NCI-H510A treated with DMSO at 0.1 percent for 48 hours (cell line): Measurements from ENCODE around the gene C11orf21.

Experiments used
- DNase-seq: peaks from one replicate; lab custom pipeline; 2025; lab: John Stamatoyannopoulos, UW

Gene C11orf21

DNA sequence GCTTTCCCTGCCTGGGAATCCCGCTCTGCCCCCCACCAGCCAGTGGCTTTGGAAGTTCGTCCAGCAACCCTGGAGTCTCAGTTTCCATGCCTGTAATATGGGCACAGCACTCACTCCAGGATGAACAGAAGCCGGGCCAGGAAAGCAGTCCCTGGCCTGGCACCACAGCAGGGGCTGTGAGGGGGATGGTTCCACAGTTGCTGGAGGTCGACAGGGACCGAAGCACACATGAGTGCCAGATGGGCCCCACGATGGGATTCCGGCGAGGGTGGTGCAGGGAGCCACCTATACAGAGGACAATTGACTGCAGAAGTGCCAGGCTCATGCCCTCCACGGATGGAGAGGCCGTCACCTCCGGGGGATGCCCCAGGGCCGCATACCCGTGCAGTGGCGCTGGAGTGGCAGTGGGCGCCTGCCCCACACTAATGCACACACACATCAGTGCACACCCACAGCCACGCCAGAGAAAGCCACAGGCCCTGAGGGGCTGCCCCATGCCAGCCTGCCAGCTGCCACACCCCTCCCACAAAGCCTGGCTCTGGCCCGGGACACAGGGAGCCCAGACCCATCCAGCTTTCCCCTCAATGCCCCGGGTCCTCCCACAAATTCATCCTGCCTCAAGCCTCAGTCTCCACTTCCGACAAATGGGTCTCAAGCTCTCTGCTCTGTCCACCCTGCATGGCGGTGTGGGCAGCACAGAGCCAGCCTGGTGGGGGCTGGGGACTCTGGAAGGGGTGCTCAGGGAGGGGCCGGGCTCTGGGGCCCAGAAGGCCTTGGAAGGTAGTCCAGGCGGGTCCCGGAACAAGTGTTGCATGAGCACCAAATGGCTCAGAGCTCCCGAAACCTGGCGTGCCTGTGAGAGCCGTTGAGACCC lies 41.0 kb downstream of the C11orf21 start:
- no peak for DNase-seq

DNA sequence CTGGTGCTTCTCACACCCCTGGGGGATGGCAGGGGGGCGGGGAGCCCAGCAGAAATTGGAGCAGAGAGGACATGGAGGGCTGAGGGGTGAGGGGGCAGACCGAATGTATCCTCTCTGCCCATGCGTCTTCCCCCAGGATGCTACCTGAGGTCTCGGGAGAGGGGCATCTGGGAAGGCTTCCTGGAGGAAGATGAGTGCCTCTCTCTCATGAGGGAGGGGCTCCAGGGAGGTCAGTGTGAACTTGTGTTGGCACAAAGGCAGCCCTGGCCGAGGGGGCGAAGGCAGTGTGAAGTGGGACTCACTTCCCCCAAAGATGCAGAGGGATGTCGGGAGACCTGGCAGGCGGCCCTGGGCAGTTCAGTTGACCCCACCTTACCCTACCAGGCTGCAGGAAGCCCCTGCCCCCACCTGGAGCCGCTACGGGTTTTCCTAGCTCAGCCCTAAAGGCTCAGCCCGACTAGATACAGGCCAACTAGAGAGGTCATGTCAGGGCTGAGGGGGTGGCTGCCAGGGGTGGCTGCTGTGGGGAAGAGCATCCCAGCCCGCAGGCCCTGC lies 41.7 kb downstream of the C11orf21 start:
- no peak for DNase-seq

DNA sequence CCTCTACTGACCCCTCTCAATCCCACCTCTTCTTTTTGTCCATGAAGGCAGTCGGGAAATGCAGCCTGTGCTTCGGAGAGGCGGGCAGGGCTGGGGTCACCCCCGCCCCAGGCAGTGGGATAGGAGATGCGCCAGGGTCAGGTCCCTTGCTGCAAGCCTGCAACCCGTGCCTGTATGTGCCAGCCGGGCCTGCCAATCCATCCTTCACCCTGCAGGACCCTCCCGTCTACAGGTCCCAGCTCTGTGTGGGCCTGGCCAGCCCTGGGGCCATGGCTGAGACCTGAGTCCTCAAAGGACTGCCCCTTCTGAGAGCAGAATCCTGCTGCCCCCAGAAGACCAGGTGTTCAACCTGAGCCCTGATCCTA lies 42.3 kb downstream of the C11orf21 start:
- no peak for DNase-seq

DNA sequence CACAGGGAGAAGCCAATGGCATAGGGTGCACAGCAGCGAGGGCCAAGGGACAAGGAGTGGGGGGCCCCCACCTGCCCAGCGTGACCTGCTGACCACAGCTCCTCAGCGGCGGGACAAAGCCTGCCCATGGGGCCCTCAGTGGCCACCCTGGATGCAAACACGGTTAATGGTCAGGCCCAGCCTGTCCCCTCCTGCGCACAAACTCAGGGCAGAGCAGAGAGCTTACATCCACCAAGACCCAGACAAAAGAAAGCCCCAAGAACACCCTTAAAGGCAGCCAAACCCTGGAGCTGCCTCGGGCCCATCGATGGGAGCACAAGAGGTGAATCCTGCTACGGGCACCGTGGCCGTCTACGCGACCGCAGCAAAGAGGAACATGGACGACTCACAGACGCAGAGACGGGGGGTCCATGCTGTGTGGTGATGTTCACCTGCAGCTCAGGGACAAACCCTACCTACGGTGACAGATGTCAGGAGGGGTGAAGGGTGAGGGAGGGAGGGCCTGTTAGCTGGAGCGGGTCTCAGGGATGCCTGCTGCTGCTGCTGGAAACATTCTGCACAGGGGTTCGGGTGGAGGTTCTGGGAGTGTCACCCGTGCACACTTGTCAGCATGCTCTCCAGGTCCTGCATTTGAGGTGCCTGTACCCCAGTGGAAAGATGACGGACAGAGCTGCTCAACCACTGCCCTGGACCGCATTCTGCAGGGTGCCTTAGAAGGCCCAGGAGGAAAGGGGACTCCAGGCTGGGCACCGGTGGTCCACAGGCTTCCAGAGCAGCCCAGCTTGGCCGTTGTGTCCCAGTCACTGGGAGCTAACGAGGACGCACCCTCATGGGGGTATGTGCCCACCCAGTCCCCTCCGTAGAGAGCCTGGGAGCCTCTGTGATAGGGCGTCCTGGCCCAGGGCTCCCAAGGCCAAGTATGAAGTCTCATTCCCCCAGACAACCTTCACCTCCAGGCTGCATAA lies 42.9 kb downstream of the C11orf21 start:
- no peak for DNase-seq

DNA sequence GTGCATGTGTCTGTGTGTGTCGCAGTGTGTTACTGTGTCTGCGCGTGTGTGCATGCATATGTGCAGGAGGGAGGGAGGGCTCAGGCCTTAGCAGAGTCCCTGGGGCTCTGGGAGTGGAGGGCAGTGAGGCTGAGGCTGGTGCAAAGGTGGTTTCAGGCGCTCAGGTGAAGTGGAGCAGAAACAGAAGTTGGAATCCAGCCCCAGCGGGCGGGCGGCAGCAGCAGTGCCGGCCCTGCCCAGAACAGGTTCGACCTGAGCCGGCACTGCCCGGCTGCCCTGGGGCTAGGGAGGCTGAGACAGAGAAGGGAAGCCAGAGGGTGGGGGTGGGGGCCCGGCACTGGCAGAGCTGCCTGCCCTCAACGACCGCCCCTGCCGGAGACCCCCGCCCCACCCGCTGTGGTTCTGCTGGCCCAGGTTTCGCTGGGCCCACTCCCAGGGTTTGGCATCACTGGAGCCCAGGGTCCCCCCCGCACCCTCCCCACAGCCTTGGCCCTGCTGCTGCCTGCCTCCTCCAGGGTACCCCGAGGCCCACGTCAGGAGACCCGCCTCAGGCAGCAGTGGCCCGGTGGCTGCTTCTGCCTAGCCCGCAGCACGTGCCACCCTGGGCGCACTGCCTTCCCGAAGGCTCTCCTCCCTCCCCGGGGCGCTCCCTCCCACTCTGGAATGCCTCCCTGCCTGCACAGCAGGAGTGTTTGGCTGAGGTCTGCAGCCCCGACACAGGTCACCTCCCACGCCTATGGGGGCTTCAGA lies 44.6 kb downstream of the C11orf21 start:
- no peak for DNase-seq

DNA sequence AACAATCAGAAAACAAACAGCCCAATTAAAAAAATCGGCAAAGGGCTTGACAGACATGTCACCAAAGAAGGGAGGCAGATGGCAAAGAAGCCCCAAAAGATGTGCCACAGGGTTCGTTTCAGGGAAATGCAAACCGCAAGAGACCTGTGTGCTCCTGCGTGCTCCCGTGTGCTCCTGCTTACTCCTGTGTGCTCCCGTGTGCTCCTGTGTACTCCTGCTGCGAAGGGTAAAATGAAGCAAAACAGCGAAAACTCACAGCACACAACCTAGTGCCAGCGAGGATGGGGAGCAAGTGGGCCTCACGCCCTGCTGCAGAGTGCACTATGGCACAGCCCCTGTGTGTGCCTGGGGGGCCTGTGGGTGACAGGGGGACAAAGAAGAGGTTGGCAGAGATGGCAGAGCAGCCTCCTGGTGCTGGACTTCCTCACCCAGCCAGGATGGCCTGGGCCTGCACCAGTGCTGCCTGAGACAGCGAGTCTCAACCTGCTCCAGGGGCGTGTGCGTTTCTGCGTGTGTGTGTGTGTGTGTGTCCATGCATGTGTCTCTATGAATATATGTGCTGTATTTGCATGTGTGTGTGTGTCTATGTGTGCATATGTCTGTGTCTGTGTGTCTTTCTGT lies 45.3 kb downstream of the C11orf21 start:
- no peak for DNase-seq

DNA sequence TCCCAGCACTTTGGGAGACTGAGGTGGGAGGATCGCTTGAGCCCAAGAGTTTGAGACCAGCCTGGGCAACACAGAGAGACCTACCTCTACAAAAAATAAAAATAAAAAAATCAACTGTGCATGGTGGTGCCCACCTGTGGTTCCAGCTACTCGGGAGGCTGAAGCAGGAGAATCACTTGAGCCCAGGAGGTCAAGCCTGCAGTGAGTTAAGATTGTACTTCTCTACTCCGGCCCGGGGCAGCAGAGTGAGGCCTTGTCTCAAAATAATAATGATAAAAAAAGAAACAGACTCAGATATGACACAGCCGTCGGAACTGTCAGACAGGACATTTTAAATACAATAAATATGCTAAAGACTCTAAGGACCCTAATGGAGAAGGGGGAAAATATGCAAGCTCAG lies 49.7 kb downstream of the C11orf21 start:
- no peak for DNase-seq

DNA sequence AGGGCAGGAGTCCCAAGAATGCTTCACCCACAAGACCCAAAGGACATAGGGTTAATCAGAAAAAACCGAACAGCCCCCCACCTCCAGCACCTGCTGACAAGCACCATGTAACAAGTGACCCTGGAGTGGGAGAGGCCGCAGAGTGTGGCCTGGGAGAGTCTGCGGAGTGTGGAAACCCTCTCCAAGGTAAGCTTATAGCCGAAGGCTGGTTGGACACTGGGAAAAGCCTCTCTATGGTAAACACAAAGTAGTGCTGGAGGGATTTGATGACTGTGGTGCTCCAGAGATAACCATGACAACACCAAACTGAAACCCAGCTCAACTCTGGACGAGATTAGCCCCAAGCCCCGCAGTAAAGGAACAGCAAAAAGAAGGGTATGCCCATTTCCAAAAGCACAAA lies 50.6 kb downstream of the C11orf21 start:
- no peak for DNase-seq

DNA sequence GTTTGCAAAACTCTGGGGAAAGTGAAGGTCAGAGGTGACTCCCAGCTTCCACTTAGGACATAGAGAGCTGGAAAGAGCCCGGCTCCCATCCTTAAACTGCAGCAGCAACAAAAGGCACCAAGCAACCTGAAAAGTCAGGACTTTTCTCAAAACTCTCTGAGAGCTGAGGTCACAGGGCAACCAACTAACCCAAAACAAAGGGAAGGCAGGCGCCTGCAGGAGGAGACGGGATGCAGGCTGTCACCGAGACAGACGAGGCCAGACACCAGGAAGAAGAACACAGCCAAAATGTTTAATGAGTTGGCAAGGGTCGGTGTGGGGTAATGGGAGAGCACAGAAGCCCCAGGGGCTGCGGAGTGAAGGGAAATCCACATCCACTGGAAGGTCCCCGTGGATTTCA lies 51.2 kb downstream of the C11orf21 start:
- DNase-seq: no peak

DNA sequence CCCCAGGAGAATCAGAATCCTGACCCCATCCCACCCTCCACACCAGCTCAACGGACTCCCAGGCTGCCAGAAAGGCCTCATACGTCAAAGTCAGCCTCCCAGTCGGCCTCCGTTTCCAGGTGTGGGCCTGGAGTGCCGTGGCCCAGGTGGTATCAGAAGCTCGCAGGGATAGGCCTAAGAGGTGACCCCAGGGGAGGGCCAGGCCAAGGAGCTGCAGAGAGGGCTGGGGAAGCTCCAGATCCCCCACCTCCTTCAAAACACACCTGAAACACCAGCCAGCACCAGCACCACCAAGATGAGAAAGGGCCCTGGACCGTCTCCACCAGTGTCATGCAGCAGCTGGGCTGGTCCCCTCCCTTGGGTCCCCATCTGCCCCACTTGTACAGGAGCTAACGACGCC lies 51.7 kb downstream of the C11orf21 start:
- DNase-seq: no peak

DNA sequence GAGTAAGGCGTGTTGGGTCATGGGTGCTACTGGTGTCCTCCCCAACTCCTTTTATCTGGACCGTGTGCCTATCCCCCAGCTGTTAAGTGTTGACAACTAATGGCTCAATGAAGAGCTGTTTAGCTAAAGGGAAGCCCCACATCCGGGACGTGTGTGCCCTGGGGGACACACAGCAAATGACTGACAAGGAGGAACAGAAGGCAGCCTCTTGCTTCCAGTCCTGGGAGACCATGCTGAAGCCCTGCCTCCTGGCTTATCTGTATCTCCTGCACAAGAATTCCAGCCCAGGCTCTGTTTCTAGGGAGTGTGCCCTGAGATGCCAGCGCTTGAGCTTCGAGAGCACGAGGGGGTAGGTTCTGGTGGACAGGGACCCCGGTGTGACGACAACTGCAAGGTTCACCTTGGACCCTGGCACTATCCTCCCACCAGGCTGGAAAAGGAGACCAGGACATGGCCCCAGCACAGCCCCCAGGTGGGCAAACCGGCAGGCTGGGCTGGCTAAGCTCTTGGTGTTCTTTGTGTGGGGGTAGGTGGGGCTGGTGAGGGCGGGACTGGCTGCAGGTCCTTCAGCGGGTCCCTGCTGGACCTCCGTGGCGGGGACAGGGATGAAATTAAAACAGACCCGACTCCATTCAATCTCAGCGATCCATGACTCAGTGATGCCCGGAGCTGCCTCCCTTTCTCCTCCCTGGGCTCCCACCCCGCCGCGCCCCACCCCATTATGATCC lies 52.4 kb downstream of the C11orf21 start:
- no peak for DNase-seq

DNA sequence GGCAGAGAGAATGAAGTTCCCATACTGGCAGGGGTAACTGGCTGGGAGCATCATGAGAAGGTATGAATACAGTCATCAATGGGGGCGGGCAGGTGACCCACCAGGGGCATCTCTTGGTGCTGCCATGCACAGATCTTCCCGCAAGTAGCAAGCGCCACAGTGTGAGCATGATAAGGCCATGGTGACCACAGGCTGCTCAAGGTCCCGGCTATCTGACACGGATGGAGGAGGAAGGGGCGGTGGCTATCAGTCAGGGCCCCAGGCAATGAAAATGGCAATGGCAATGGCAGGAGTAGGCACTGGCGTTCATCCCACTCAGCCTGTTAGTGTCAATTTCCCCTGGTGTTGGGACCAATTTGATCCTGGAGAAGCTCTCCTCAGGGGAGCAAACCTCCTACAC lies 53.0 kb downstream of the C11orf21 start:
- DNase-seq: no peak

DNA sequence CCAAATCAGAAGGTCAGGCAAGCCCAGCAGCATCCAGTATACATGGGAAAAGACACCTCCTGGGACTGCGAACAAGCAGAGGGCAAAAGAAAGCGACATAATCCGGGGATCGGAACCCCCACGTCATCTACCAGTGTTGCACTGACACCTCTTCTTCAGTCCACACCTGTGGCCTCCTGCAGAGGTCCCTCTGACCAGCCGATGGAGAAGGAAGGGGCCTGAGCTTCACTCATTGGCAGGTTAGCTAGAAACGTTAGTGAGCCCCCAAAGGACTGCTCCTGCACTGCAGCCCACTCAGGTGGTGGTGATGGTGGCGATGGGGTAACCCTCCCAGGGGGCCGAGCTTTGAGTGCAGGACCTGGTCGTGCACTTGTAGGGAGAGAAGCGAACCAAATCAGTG lies 53.5 kb downstream of the C11orf21 start:
- DNase-seq: no peak

DNA sequence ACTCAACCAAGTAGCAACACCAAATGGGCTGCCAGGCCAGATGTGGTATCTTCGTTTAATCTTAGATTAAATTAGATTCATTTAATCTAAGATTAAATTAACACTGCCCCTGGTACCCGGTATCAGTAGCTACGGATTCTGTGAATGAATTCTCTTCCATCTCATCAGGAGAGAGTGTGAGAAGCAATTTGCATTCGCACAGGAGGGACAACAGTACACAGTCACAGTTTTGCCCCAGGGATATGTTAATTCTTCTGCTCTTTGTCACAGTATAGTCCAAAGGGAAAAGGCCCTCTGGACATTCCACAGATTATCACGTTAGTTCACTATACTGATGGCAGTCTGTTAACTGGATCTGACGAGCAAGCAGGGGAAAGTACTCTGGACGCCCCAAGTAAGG lies 54.2 kb downstream of the C11orf21 start:
- no peak for DNase-seq
